Panc1 (cell line): ENCODE measurements around the gene ATP2B1. TPM values are rescaled to one million over a fixed set of nuclear protein-coding genes. Genes with fewer than 3 reads are reported as not detected.

ENCODE experiments used
- ATAC-seq: fragments of 200-7000 bp; cut with Tn5 transposase; 2 replicates; pipeline ENCODE4 v1.9.1; 2020; ENCODE audit warnings: mild to moderate bottlenecking, moderate library complexity
- BruUV-seq: library from RNA; stranded (reverse); fragments of 400-500 nt; replicated peaks from 2 replicates; lab custom pipeline; 2021; lab: Mats Ljungman, UMichigan
- CTCF ChIA-PET: fragments of 300-600 bp; sonication (Branson Sonifier 250); formaldehyde crosslinking; loops from one replicate; lab custom pipeline; 2022; ENCODE audit warnings: antibody characterized with exemption; lab: Charles Lee
- POLR2A ChIA-PET: fragments of 300-600 bp; sonication (Branson Sonifier 250); formaldehyde crosslinking; loops from one replicate; lab custom pipeline; 2022; ENCODE audit warnings: antibody characterized with exemption; lab: Charles Lee
- DNase-seq: peaks from one replicate; pipeline ENCODE4 v3.0.0-alpha.2; 2010; ENCODE audit warnings: low read depth, low spot score
- H3K27ac ChIP-seq: 2 replicates; pipeline ENCODE4 v1.5.1; 2011; ENCODE audit warnings: mild to moderate bottlenecking, low read length, inconsistent platforms
- H3K27me3 ChIP-seq: fragments of 200-500 bp; sonication (Bioruptor generic); 2 replicates; pipeline ENCODE4 v1.6.0; 2014; ENCODE audit warnings: low read length, inconsistent platforms; ENCODE audit not compliant: control insufficient read depth, insufficient read depth
- H3K36me3 ChIP-seq: fragments of 200-500 bp; sonication (Bioruptor generic); 2 replicates; pipeline ENCODE4 v1.5.1; 2014; ENCODE audit warnings: inconsistent platforms, mild to moderate bottlenecking, low read length, moderate library complexity; ENCODE audit not compliant: control insufficient read depth, insufficient read depth
- H3K4me1 ChIP-seq: 2 replicates; pipeline ENCODE4 v1.5.1; 2011; ENCODE audit warnings: inconsistent platforms, mild to moderate bottlenecking, low read length, moderate library complexity; ENCODE audit not compliant: control insufficient read depth, insufficient read depth
- H3K4me3 ChIP-seq, 2 experiments: 2 replicates each; pipeline ENCODE4 v1.5.1; 2011 to 2012; ENCODE audit warnings: low read depth in 2 of 2, low read length in 2 of 2, mild to moderate bottlenecking in 2 of 2, inconsistent platforms in 1 of 2, moderate library complexity in 1 of 2
- H3K9me3 ChIP-seq: fragments of 200-500 bp; sonication (Bioruptor generic); 2 replicates; pipeline ENCODE4 v1.5.1; 2014; ENCODE audit warnings: low read depth, mild to moderate bottlenecking, inconsistent platforms, low read length, moderate library complexity; ENCODE audit not compliant: control insufficient read depth, insufficient read depth
- POLR2AphosphoS5 ChIP-seq: IDR thresholded peaks from 2 replicates; pipeline ENCODE4 v1.6.1; 2012; ENCODE audit warnings: mild to moderate bottlenecking, low read depth, low read length, moderate library complexity
- SIN3A ChIP-seq: IDR thresholded peaks from 2 replicates; pipeline ENCODE4 v1.6.1; 2012; ENCODE audit warnings: low read depth, mild to moderate bottlenecking, low read length, moderate library complexity, borderline replicate concordance; ENCODE audit not compliant: insufficient read depth
- TCF7L2 ChIP-seq: IDR thresholded peaks from 2 replicates; pipeline ENCODE4 v1.6.1; 2011; ENCODE audit warnings: mild to moderate bottlenecking, low read depth, low read length, inconsistent platforms
- in situ Hi-C: cut with HindIII; loops from 2 replicates; pipeline ENCODE4 v1.10.0; 2016; ENCODE audit warnings: low sequenced_read_pairs, low pct_unique_long_range_greater_than_20kb
- intact Hi-C: fragments of 100-400 bp; cut with micrococcal nuclease; formaldehyde crosslinking; loops from one replicate; pipeline ENCODE4 v1.10.0; 2022; ENCODE audit not compliant: unreplicated experiment
- total RNA-seq: library from RNA; stranded (reverse); gene quantifications from one replicate; pipeline ENCODE4 v1.2.1, GENCODE V29; 2021; ENCODE audit not compliant: unreplicated experiment
- TF ChIP-seq, protein P1 (sequence below): fragments of 450-650 bp; IDR thresholded peaks from 2 replicates; pipeline ENCODE4 v1.5.1; 2017; ENCODE audit warnings: mild to moderate bottlenecking
- TF ChIP-seq, protein P2 (sequence below), 2 experiments: IDR thresholded peaks; 2 replicates each; pipeline ENCODE4 v1.6.1; 2011 to 2012; ENCODE audit warnings: low read depth in 2 of 2, control low read depth in 1 of 2, low read length in 1 of 2, mild to moderate bottlenecking in 1 of 2, moderate library complexity in 1 of 2; ENCODE audit not compliant: insufficient read depth in 1 of 2

ATP2B1 gene
- total RNA-seq, 1 experiment from 2014 or later: 64.5 TPM

DNA sequence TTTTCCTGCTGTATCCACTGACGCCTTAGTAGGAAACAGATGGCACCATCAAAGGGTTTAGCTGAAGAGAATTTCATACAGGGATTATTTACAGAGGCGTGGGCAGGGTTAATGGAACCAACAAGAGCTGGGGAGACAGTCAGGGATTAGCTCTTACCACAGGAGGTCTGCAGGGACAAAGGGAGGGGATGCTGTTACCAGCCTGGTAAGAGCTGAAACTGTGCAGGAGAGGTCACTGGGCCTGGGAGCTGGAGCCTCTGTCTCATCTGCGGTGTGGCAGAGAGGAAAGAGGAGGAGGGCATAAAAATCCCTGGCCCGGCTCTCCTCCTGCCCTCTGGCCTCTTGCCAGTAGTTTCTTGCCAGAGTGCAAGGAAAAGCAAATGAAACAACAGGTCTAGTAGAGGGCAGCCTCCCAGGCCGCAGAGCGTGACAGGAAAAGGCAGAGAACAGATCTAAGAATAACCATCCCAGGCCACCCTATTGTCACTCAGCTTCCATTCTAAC, 163.9 kb downstream of the ATP2B1 start:
- no TSS peak for BruUV-seq
- DNase-seq (no peak), ATAC-seq (no peak)
- Histone ChIP-seq H3K4me3 (no peak overlapping the region), H3K9me3 (no peaks in the 10 kb centered on the region), H3K27me3 (no peaks in the 10 kb centered on the region), H3K4me1 (no peaks in the 10 kb centered on the region), H3K27ac (no peak overlapping the region), H3K36me3 (no peaks in the 10 kb centered on the region)
- intact Hi-C loops (loop anchor here (5.0 to 10.0 kb wide), 3 partner anchors 163 to 1400 kb away; partner anchors contain the start of gene ATP2B1), in situ Hi-C loops (no loop called here)
- POLR2A ChIA-PET: interaction anchor here (0.5 to 0.7 kb wide), 3 partner anchors 180 to 665 kb away, joined by 3 to 15 read pairs (median 3); no protein-coding TSS in a partner anchor
- TF ChIP-seq SIN3A (no peak), TCF7L2 (no peak), POLR2AphosphoS5 (no peak)
- TF ChIP-seq, protein P1, sequence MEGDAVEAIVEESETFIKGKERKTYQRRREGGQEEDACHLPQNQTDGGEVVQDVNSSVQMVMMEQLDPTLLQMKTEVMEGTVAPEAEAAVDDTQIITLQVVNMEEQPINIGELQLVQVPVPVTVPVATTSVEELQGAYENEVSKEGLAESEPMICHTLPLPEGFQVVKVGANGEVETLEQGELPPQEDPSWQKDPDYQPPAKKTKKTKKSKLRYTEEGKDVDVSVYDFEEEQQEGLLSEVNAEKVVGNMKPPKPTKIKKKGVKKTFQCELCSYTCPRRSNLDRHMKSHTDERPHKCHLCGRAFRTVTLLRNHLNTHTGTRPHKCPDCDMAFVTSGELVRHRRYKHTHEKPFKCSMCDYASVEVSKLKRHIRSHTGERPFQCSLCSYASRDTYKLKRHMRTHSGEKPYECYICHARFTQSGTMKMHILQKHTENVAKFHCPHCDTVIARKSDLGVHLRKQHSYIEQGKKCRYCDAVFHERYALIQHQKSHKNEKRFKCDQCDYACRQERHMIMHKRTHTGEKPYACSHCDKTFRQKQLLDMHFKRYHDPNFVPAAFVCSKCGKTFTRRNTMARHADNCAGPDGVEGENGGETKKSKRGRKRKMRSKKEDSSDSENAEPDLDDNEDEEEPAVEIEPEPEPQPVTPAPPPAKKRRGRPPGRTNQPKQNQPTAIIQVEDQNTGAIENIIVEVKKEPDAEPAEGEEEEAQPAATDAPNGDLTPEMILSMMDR: no peak
- TF ChIP-seq, protein P2, sequence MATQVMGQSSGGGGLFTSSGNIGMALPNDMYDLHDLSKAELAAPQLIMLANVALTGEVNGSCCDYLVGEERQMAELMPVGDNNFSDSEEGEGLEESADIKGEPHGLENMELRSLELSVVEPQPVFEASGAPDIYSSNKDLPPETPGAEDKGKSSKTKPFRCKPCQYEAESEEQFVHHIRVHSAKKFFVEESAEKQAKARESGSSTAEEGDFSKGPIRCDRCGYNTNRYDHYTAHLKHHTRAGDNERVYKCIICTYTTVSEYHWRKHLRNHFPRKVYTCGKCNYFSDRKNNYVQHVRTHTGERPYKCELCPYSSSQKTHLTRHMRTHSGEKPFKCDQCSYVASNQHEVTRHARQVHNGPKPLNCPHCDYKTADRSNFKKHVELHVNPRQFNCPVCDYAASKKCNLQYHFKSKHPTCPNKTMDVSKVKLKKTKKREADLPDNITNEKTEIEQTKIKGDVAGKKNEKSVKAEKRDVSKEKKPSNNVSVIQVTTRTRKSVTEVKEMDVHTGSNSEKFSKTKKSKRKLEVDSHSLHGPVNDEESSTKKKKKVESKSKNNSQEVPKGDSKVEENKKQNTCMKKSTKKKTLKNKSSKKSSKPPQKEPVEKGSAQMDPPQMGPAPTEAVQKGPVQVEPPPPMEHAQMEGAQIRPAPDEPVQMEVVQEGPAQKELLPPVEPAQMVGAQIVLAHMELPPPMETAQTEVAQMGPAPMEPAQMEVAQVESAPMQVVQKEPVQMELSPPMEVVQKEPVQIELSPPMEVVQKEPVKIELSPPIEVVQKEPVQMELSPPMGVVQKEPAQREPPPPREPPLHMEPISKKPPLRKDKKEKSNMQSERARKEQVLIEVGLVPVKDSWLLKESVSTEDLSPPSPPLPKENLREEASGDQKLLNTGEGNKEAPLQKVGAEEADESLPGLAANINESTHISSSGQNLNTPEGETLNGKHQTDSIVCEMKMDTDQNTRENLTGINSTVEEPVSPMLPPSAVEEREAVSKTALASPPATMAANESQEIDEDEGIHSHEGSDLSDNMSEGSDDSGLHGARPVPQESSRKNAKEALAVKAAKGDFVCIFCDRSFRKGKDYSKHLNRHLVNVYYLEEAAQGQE (IDR thresholded peaks at IDR 0.05; ENCODE audit: insufficient read depth in 1 of 2, low read depth in 2 of 2, low read length in 1 of 2): no peak
- CTCF ChIA-PET: interaction anchor here (0.6 kb wide), 3 partner anchors 21 to 970 kb away, joined by 3 to 6 read pairs (median 3); no protein-coding TSS in a partner anchor

DNA sequence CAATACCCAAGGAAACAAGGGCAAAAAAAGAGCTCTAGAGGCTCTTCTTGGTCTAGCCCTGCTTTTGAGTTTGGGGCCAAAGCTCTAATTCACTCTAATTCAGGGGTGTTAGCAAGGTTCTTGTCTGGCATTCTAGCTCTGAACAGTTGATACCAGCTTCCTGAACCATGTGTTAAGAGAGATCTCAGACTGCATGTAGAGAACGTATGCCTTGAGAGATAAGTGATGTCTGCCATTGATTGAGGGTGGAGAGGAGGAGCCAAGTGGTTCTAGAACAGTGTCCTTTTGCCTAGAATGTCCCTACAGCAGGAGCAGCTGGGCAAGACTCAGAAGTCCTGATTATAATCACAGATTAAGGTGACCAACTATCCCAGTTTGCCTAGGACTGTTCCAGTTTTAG, 164.6 kb downstream of the ATP2B1 start:
- ChIA-PET POLR2A (interaction anchor here (0.6 to 0.7 kb wide), 2 partner anchors 203 to 292 kb away, joined by 3 to 9 read pairs; no protein-coding TSS in a partner anchor), CTCF (interaction anchor here (0.6 kb wide), 1 partner anchor 22 kb away, joined by 3 read pairs; no protein-coding TSS in a partner anchor)
- Histone ChIP-seq H3K9me3 (no peaks in the 10 kb centered on the region), H3K27me3 (no peaks in the 10 kb centered on the region), H3K36me3 (no peaks in the 10 kb centered on the region), H3K27ac (no peak overlapping the region), H3K4me1 (no peaks in the 10 kb centered on the region), H3K4me3 (no peak overlapping the region)
- BruUV-seq: no TSS peak
- TF ChIP-seq SIN3A (no peak), TCF7L2 (no peak), POLR2AphosphoS5 (no peak)
- TF ChIP-seq, protein P2 (IDR thresholded peaks at IDR 0.05; ENCODE audit: insufficient read depth in 1 of 2, low read depth in 2 of 2, low read length in 1 of 2): no peak
- TF ChIP-seq, protein P1: no peak
- ATAC-seq (no peak), DNase-seq (no peak)
- intact Hi-C loops (loop anchor here (5.0 to 10.0 kb wide), 3 partner anchors 163 to 1401 kb away; partner anchors contain the start of gene ATP2B1), in situ Hi-C loops (no loop called here)
